Epidermal melanocyte (primary cell): Measurements from ENCODE around the gene YTHDF1.

Experiments
- DNase-seq: peaks from one replicate; pipeline ENCODE4 v3.0.0; 2011; ENCODE audit warnings: low spot score; ENCODE audit not compliant: insufficient read length

YTHDF1 gene

DNA sequence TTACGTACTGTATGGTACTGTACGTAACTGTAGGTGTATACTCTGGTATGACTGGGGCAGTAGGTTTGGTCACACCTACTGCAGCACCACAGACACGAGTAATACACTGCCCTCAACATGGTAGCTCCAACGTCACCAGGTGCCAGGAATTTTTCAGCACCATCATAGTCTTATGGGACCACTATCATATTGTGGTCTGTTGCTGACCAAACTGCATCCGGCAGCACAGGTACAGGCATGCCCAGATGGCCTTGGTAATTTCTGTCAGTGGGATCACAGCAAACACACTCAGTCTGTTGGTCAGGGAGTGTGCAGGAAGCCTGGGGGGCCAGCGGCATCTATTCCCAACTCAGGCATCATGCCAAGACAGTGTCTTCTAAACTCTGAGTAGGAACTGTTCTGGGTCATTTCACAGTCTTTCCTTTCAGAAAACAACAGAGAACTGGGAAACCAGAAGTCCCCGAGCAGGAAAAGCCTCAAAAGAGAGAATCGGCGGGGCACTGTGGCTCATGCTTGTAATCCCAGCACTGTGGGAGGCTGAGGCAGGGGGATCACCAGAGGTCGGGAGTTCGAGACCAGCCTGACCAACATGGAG, 5.8 kb downstream of the YTHDF1 start:
- no peak for DNase-seq

DNA sequence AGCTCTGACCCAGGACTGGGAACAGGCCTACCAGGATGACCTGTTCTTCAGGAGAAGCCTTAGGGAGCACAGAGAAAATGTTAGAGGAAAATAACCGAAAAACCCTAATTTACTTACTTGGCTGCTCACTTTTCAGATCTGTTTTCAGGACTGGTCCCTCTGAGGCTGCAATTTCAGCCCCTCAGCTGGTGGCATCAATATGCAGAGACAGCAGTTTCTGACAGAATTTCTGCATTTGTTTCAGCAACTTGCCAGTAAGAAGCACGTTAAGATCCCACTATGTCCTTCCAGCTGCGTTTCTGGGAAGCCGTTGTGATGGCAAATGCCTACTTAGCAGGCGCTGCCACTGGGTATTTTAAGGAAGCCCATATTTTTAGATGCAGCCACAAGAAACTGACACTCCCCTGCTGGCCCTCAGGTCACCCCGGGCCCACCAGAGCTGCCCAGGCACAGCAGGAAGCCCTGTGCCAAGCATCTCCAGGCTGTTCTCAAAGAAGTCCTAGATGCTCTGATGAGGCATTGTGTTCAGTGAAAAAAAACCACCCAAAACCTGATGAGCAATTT, 7.5 kb downstream of the YTHDF1 start:
- DNase-seq = no peak

DNA sequence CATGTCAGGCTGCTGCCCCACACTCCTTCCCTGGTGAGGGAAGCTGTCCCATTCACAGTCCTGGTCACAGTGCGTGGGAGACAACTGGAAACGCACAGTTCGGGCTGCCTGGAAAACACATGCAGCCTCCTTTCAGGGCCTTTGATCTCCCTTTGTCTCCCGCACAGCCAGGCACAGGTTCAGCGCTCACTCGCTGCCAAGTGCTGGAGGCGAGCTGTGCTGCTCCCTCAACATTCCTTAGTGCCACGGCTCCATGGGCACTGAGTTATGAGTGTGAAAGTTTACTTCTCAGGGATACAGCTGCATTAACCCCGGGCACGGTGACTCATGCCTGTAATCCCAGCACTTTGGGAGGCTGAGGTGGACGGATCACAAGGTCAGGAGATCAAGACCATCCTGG, 9.1 kb downstream of the YTHDF1 start:
- DNase-seq = no peak

DNA sequence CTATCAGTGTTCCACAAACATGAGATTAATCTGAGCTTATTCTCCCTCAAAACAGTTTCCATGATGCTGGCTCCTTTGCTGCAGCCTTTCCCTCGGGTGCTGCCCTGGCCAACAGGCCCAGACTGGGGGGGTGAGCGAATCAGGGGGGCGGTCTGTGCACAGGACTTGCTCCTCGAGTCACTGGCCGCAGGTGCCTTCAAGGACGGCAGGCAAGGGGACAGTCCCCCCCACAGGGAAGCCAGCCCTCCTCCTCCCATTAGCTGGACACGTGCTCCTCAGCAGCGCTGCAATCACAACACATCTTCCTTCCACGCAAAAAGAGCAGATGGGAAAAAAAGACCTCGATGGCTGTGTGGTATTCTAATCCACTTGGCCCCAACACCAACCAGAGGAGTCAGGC, 10.0 kb downstream of the YTHDF1 start:
- DNase-seq = no peak

DNA sequence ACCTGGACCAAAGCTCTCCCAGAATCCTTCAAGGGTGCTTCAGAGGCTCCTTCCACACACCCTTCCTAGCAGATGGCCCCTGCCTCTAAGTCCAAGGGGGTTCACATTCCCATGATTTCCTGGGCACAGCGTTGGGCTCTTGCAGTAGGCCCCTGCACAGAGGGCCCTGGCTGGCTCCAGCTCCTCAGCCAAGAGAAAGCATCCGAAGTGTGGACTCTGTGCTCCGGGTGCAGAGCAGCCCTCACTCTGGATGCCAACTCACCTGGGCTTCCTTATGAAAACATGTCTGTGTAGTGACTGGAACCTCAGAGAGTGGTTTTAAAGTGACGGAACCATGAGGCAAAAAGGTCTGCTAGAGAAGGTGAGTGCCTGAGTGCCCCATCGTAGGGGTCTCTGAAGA, 11.6 kb downstream of the YTHDF1 start:
- DNase-seq = no peak

DNA sequence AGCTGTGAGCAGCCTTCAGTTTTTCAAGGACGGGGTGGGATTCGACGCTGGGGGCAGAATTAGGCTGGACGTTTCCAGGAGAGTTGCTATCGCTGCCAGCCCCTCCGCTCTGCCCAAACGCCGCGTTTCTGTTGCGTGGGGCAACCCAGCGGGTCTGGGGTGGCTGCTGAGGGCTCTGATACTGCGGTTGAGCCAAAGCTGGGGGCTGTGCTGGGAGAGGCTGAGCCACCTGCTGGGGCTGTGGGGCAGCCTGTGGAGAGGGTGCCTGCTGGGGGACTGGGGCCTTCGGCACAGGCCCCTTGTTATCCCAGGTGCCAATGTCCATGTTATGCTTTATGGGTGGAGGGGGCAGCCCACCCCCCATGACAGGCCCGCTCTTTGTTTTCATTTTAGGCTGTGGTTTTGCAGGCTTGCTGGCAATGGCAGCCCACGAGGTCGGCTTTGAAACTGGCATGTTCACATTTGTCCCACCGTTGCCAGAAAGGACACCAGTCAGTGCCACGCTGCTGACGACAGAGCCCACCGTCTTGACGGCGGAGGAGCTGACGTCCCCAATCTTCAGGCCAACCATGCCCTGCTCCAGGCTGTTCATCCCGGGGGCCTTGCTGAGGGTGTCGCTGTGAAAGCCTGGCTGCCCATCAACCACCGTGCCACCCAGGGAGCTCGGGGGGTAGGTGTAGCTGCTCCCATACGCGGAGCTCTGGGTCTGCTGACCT, 13.0 kb downstream of the YTHDF1 start:
- DNase-seq = no peak

DNA sequence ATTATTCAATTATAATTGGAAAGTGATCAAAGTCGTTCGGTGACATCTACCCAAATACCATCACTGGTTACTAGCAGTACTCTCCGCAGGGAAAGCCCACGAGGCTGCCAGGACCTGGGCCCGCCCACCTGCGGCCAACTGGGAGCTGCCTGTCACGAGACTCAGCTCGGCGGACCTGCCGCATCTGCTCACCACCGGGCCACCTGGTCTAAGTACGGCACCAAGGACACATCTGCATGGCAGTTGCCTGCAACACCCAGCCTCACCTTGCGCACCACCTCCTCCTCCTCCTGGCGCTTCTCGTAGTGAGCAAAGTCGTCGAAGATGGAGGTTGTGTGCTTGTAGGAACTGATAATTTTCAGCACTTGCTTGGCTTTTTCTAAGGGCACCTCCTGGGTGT, 13.9 kb downstream of the YTHDF1 start:
- no peak for DNase-seq

DNA sequence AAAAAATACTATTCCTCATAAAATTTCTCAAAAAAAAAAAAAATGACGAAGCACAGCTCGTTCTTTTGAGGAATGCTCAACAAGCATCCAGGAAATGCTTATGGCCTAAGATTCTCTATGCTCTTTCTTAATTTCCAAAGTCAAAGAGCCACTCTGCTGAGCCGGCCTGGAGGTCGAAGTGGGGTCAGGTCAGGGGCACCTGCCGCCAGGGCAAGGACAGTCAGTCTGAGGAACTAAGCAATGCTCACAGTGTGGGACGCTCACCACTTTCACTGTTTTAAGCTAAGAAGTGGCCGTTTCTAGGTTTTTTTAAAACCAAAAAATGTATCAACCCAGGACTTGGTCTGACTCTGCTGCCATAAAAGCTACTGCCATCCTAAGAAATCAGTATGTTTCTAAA, 17.3 kb downstream of the YTHDF1 start:
- DNase-seq = no peak

DNA sequence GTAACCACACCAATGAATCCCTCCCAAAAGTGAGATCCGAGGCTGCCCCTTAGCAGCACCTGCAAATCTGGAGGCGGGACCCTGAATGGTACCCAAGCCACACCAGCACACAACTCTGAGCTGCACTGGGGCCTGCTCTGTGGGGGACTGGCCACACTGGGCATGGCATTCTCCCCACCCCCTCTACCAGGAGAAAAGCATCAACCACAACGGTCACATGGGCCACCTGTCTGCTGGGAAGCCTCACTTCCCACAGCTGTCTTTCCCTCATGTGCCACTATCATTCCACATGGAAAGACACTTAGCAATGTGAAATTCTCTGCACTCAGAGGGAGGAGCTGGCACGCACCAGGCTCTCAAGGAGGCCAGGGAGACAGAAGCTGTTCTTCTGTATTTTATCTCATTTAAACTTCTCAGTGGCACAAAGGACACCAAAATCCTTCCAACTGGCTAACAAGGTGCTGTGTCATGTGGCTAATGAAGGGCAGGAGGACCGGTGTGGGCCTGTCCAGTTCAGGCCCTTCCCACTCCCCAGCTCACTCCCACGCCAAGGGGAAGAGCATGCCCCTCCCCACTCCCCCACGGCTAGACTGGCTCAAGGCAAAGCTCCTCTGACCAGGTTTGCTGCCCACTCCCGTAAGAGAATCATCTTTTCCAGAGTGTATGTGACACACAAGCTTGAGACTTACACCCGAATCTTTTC, 19.0 kb downstream of the YTHDF1 start:
- no peak for DNase-seq

DNA sequence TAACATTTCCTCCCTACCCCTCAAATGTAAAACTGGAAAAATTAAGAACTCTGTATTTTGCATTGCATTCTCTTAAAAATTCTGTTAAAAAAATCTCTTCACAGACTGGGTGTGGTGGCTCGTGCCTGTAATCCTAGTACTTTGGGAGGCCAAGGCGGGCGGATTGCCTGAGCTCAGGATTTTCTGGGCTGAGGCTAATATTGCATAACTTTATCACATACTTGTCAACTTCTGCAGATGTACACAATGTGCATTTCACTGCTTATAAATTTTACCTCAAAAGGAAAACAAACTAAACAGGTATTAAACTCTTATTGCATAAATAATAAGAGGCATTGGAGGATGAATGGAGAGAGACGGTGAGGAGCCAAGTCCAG, 21.1 kb downstream of the YTHDF1 start:
- DNase-seq = no peak

DNA sequence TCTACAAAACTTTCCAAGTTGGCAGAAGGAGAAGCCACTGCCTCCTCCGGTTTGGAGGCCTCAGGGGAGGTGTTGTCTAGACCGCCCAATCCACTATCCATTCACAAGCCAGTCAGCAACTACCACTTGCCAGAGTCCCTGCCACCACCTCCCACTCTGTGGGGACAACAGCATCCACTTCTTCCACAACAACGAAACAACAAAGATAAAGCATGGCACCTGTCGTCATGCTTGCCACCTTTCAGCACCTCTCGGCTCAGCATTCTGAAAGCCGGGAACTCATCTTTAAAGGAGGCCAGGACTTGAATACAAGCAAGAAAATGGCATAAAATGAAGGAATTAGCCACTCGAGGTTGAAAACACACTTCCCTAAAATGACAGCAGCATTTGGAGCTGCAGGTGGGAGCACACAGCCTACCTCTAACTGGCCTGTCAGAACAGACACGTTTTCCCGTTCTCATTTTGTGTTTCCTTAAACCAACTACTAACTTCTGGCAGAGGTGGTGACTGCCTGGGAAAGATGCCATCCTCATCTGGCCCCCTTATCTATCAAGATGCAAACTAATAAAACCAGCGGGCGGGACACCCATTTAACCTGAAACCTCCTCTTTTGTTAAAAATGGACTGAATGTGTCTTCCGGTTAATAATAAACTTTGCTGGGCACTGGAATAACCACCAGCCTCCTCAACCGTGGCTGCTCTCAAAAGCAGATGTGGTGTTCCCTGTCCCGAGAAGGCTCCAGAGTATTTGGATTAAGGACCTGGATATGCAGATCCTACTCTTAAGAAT, 21.7 kb downstream of the YTHDF1 start:
- no peak for DNase-seq

DNA sequence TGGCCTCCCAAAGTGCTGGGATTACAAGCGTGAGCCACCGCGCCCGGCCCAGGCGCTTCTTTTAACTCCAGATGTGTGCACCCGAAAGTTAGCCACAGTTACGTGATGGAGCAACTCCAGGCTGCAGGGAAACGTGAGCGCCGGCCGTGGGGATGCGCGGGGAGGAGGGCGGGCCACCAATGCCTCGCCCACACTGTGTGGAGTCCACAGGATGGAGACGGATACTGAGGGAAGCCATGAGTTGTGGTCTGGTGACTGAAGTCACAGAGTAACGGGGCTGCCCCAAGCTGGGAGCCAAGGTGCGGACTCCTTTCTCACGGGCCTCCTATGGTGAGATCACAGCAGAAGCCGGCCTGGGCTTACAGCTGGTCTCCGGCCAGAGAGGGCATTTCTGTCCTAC, 23.2 kb downstream of the YTHDF1 start:
- DNase-seq = no peak

DNA sequence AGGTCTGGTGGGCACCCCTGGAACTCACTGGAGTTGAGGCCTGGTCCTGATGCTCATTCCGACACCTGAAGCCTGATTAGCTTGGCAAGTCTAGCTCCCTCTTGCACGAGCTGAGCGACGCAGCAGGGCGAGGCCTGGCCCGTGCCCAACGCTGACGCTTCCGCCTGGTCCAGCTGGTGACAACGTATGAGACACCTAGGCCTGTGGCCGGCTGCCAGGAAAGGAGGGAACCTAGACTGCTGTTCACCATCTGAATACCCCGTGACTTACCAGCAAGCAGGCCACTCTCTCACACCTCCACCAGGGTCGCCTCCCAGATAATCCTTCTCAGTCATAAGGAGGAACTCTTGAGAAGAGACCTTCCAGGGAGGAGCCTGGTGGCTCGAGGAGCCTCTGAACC, 24.5 kb downstream of the YTHDF1 start:
- DNase-seq = no peak

DNA sequence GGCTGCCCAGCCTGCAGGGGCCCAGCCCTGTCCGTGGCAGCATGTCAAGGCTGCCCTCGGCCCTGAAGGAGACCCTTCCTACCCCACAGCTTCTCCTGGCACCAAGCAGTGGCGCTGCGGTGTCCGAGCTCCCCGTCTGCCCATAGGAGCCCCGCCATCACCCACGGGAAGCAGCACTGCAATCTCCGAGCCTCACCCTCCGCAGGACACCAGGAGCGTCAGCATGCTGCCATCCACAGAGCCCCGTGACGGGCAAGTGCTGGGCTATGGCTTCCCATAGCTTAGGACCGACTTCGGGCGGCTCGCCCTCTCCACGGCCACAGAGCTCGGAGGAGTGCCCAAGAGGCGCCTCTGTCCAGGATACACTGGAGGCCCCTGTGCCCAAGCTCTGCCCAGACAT, 25.1 kb downstream of the YTHDF1 start:
- no peak for DNase-seq

DNA sequence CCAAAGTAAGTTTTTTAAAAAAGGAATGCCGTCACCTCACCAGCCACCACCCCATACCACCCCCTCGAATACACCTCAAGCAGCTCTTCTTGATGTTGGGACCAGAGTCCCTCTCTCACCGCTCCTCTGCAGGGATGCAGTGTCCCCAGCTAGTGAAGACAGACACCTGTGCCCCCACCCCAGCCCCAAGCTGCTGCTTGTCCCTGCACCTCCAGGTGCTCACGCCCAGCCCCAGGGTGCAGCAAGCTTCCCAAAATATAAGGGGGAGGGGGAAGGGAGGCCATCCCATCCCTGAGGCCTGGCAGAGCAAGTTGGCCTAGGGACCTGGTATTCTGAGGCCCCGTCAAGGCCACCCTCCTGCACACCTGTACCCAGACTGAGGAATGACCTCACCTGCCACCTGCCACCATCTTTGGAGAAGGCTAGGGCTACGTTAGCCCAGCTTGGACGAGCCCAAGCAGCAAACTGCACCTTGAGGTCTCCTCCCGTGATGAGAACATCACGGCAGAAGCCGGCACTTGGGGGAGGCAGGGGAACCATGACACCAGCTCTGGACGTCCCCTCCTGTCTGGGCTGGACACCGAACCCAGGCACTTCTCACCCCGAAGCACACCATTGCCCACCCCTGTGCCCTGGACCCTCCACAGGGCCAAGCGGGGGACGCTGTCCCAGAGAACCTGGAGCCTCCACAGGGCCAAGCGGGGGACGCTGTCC, 25.9 kb downstream of the YTHDF1 start:
- DNase-seq = no peak

DNA sequence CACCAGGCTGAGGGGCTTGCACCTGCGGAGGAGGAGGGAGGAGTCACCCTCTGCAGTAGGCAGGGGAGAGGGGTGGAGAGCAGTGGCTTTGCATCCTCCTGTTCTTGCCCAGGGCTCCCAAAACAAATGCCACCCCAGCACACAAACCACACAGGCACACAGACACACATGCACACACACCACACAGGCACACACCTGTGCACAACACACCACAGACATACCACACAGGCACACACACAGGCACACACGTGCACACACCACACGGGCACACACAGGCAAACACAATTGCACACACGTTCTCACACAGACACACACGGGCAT, 26.6 kb downstream of the YTHDF1 start:
- DNase-seq = no peak

DNA sequence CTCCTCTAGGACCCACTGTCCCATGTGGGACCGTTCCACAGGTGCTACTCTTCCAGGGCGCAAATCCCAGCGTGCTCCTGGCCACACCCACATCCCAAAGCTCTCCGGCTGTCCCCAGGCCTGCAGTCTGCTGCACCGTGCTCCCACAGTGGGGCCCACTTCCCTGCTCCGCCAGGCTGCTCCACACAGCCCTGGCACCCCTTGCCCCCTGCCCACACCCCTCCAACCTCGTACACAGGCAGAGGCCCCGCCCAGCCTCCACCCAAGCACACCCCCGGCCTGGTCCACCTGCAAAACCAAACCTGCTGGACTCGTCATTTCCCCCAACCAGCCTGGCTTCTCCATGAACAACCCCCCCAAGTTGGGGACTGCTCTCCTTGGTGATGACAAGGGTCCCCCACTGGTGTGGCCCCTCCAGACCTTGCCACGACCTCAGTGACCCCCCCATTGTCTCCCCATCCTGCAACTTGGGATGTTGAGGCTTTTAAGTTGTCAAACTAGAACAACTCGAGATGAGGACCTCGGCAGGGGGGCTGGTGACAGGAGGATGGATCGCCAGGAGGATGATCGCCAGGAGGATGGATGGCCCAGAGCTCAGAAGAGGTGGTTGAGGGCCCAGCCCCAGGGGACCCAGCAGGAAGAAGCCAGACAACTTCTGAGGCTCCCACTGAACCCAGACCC, 27.1 kb downstream of the YTHDF1 start:
- DNase-seq = no peak

DNA sequence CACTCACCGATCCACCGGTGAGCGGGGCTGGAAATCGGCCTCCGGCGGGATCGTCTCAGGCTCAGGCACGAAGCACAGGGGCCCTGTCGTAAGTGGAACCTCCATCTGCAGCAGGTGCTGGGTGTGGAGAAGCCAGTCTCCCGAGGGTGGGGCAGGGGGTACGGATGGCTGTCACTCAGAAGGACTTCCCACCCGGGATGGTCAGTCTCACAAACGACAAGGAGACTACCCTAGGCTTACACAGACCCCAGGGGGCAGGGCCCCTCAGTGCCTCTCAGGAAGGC, 27.8 kb downstream of the YTHDF1 start:
- no peak for DNase-seq

DNA sequence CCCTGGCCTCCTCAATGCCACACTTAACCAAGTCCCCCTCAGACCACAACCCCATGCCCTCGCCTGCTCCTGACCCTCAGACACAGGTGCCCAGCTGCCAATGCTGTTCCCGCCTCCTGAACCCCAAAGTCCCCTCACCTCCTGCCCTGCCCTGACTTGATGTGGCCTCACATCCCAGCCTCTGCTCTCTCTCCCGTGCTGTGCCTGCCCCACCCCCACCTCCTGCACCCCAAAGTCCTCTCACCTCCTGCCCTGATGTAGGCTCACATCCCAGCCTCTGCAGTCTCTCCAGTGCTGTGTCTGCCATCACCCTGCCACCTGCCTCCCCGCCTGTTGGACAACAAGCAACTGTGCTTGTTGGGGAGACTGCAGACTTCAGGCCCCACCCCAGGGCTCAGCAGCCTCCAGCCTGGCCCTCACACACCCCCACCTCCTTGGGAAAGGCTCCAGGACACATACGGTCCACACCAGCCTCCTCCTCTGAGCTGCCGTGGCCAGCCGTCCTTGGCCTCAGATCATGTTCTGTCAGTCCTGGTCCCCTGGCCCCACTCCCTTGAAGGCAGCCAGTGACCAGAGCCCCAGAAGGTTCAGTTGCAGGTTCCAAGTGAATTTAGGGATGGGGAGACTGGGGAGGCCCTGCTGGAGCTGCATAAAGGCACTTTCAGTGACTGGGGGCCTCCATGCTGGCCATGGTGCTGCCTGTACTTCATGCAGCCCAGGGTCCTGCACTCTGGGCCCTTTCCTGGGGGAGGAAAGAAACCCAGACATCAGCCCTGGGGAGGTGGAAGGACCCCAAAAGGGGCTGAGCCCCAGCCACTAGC, 28.4 kb downstream of the YTHDF1 start:
- no peak for DNase-seq
